ENCODE results near the gene LRRC74A. TPM values are rescaled to one million over a fixed set of nuclear protein-coding genes. Genes with fewer than 3 reads are reported as not detected.

Gene LRRC74A
- not detected for total RNA-seq
- long read RNA-seq, partial matches to known transcripts: 0 of 1 reads
- long read RNA-seq, other reads (novel, unspliced or antisense): 1 of 1 reads

GRCh38 chr14:76826122-76826521 lies at the start of gene LRRC74A:
Gene LRRC74A, plus strand, starts transcription at chr14:76826408. Its CDS starts 290 bp downstream, at chr14:76826698.
- H3K36me3 ChIP-seq: no peaks in the 10 kb centered on the region
- no peaks in the 10 kb centered on the region for H3K9me3 ChIP-seq
- intact Hi-C loops (cut with DNase I): no loop called here
- DNase-seq: no peak
- no peaks in the 10 kb centered on the region for H3K27me3 ChIP-seq (ENCODE audit: low read depth)
- no peak for TF ChIP-seq CTCF (IDR thresholded peaks at IDR 0.05)
- no peak for ATAC-seq
- peaks cover 24% of the 10 kb centered on the region for H3K4me1 ChIP-seq
- no peak within 1 kb of the TSS for H3K4me3 ChIP-seq
- no peak within 1 kb of the TSS for H3K27ac ChIP-seq

GRCh38 chr14:76776428-76777251 lies 49.6 kb upstream of the LRRC74A start:
- DNase-seq: no peak
- intact Hi-C loops (cut with DNase I): no loop called here

GRCh38 chr14:76777721-76778120 lies 48.5 kb upstream of the LRRC74A start:
- H3K36me3 ChIP-seq: peaks cover 32% of the 10 kb centered on the region
- no peak overlapping the region for H3K4me3 ChIP-seq
- peaks cover 51% of the 10 kb centered on the region for H3K4me1 ChIP-seq
- no peak for DNase-seq
- no peak for TF ChIP-seq CTCF (IDR thresholded peaks at IDR 0.05)
- no peak for ATAC-seq
- H3K27ac ChIP-seq: no peak overlapping the region
- no peaks in the 10 kb centered on the region for H3K27me3 ChIP-seq (ENCODE audit: low read depth)
- H3K9me3 ChIP-seq: no peaks in the 10 kb centered on the region
- intact Hi-C loops (cut with DNase I): no loop called here

More at GRCh38 chr14:76776428-76777251, 49.6 kb upstream of the LRRC74A start:
- Histone ChIP-seq H3K27me3 (ENCODE audit: low read depth) (no peaks in the 10 kb centered on the region), H3K9me3 (no peaks in the 10 kb centered on the region), H3K4me3 (no peak overlapping the region), H3K36me3 (peaks cover 23% of the 10 kb centered on the region), H3K27ac (no peak overlapping the region), H3K4me1 (peaks cover 48% of the 10 kb centered on the region)
- TF ChIP-seq CTCF (IDR thresholded peaks at IDR 0.05): no peak
- no peak for ATAC-seq

GRCh38 chr14:76778546-76779215 lies 47.5 kb upstream of the LRRC74A start:
- Histone ChIP-seq H3K36me3 (peaks cover 42% of the 10 kb centered on the region), H3K27me3 (ENCODE audit: low read depth) (no peaks in the 10 kb centered on the region), H3K27ac (no peak overlapping the region), H3K4me1 (peaks cover 48% of the 10 kb centered on the region), H3K4me3 (no peak overlapping the region), H3K9me3 (no peaks in the 10 kb centered on the region)
- no peak for ATAC-seq
- DNase-seq: no peak
- TF ChIP-seq CTCF (IDR thresholded peaks at IDR 0.05): no peak
- intact Hi-C loops (cut with DNase I): no loop called here

- peaks cover 44% of the 10 kb centered on the region for H3K4me1 ChIP-seq
- H3K27me3 ChIP-seq (ENCODE audit: low read depth): no peaks in the 10 kb centered on the region
These were observed 46.8 kb upstream of the LRRC74A start for GRCh38 chr14:76779221-76780057.

More at GRCh38 chr14:76779221-76780057, 46.8 kb upstream of the LRRC74A start:
- TF ChIP-seq CTCF (IDR thresholded peaks at IDR 0.05): no peak
- Histone ChIP-seq H3K4me3 (no peak overlapping the region), H3K9me3 (no peaks in the 10 kb centered on the region), H3K36me3 (peaks cover 50% of the 10 kb centered on the region), H3K27ac (no peak overlapping the region)
- DNase-seq (no peak), ATAC-seq (no peak)
- intact Hi-C loops (cut with DNase I): no loop called here
